Liver (tissue), 9 donors: ENCODE data around the gene TOP3A. TPM values are rescaled to one million over a fixed set of nuclear protein-coding genes. Genes with fewer than 3 reads are reported as not detected.

Experiments
- DNase-seq: peaks from one replicate; pipeline ENCODE4 v3.0.0-alpha.2; 2017; ENCODE audit warnings: low spot score
- H3K27ac ChIP-seq, 2 donors: one replicate each; pipeline ENCODE4 v1.7.0; 2013; ENCODE audit warnings: inconsistent platforms in 2 of 2, low read length in 2 of 2, control low read depth in 1 of 2, low read depth in 1 of 2, mild to moderate bottlenecking in 1 of 2
- H3K27me3 ChIP-seq, 4 donors: one replicate each; pipeline versions ENCODE4 v1.6.1 to v1.7.0; 2013; ENCODE audit warnings: low read length in 3 of 4, inconsistent platforms in 1 of 4, mild to moderate bottlenecking in 1 of 4, moderate library complexity in 1 of 4; ENCODE audit not compliant: control insufficient read depth in 4 of 4, insufficient read depth in 4 of 4
- H3K36me3 ChIP-seq, 4 donors: one replicate each; pipeline versions ENCODE4 v1.6.1 to v1.7.0; 2013; ENCODE audit warnings: low read length in 3 of 4, mild to moderate bottlenecking in 3 of 4, low read depth in 1 of 4, moderate library complexity in 1 of 4; ENCODE audit not compliant: control insufficient read depth in 4 of 4, insufficient read depth in 3 of 4
- H3K4me1 ChIP-seq, 4 donors: one replicate each; pipeline versions ENCODE4 v1.6.1 to v1.7.0; 2013; ENCODE audit warnings: low read length in 3 of 4, mild to moderate bottlenecking in 3 of 4, moderate library complexity in 1 of 4; ENCODE audit not compliant: control insufficient read depth in 4 of 4, insufficient read depth in 4 of 4
- H3K4me3 ChIP-seq, 3 donors: one replicate each; pipeline versions ENCODE4 v1.6.1 to v1.7.0; 2013; ENCODE audit warnings: low read length in 3 of 3, control low read depth in 1 of 3, low read depth in 1 of 3, mild to moderate bottlenecking in 1 of 3
- H3K9ac ChIP-seq, 2 donors: one replicate each; pipeline ENCODE4 v1.7.0; 2013; ENCODE audit warnings: low read length in 2 of 2, mild to moderate bottlenecking in 2 of 2, moderate library complexity in 2 of 2, control low read depth in 1 of 2, low read depth in 1 of 2
- H3K9me3 ChIP-seq, 4 donors: one replicate each; pipeline versions ENCODE4 v1.6.1 to v1.7.0; 2013; ENCODE audit warnings: low read length in 3 of 4; ENCODE audit not compliant: control insufficient read depth in 4 of 4
- CTCF ChIP-seq: fragments of 150-350 bp; IDR thresholded peaks from 2 replicates; pipeline ENCODE4 v1.5.1; 2017; ENCODE audit warnings: improper control_type of control experiment, low read depth, low read length; ENCODE audit not compliant: missing input control
- FOXA1 ChIP-seq: IDR thresholded peaks from 2 replicates; pipeline ENCODE4 v1.6.1; 2016; ENCODE audit warnings: antibody characterized with exemption
- GABPA ChIP-seq, 2 donors: IDR thresholded peaks in 1 of 2; conservative IDR thresholded peaks in 1 of 2; 2 replicates each; pipeline ENCODE4 v1.6.1; 2016; ENCODE audit warnings: antibody characterized with exemption in 2 of 2, mild to moderate bottlenecking in 1 of 2, moderate library complexity in 1 of 2
- HNF4A ChIP-seq, 2 donors: conservative IDR thresholded peaks; 2 replicates each; pipeline ENCODE4 v1.6.1; 2016; ENCODE audit warnings: antibody characterized with exemption in 2 of 2, mild to moderate bottlenecking in 2 of 2
- JUND ChIP-seq, 2 donors: IDR thresholded peaks; 2 replicates each; pipeline ENCODE4 v1.6.1; 2016; ENCODE audit warnings: antibody characterized with exemption in 2 of 2
- NR2F2 ChIP-seq: IDR thresholded peaks from 2 replicates; pipeline ENCODE4 v1.6.1; 2016; ENCODE audit warnings: antibody characterized with exemption
- RAD21 ChIP-seq, 2 donors: IDR thresholded peaks; 2 replicates each; pipeline ENCODE4 v1.6.1; 2016; ENCODE audit warnings: antibody characterized with exemption in 2 of 2, mild to moderate bottlenecking in 2 of 2
- REST ChIP-seq: IDR thresholded peaks from 2 replicates; pipeline ENCODE4 v1.6.1; 2016; ENCODE audit warnings: antibody characterized with exemption, mild to moderate bottlenecking
- ZBTB33 ChIP-seq: IDR thresholded peaks from 2 replicates; pipeline ENCODE4 v1.6.1; 2016; ENCODE audit warnings: antibody characterized with exemption
- WGBS: extraction: QIAGEN DNeasy Blood & Tissue Kit; methylation state at CpG from one replicate; pipeline ENCODE4 v1.1.7; 2013; 5-methylcytosine and 5-hydroxymethylcytosine counted together
- polyA plus RNA-seq, 2 donors: library from polyadenylated mRNA; stranded (reverse) in 1 of 2; unstranded in 1 of 2; fragments of 200-250 nt in 1 of 2; fragments of >200 nt in 1 of 2; fragmentation: Nextera tagmentation in 1 of 2; extraction: Ambion mirVana in 1 of 2; gene quantifications; one replicate each; pipeline versions ENCODE4 v1.2.1 to v1.2.3, GENCODE V29; 2013 to 2015
- total RNA-seq, 2 donors: library from RNA; depleted of rRNA; stranded (reverse); fragments of >200 nt; gene quantifications; one replicate each; pipeline ENCODE4 v1.2.3, GENCODE V29; 2014
- donor health status: healthy.
- donor health status: healthy.
- donor health status: healthy.
- donor health status: healthy.
- donor health status: healthy.

The TOP3A gene
- total and polyA plus RNA-seq, 4 donors = 6.6 to 37.5 (median 14.3) TPM

GRCh38 chr17:18323507-18324139, 8.8 kb upstream of the TOP3A start:
- Histone ChIP-seq H3K4me1 (peaks cover 0 to 22% (median 9%) of the 10 kb centered on the region in 4 donors), H3K27me3 (no peaks in the 10 kb centered on the region), H3K27ac (peak overlapping the region in 1 of 2 donors; percentile 24), H3K36me3 (peaks cover 10 to 35% (median 16%) of the 10 kb centered on the region in 4 donors), H3K4me3 (no peak overlapping the region), H3K9ac (no peak overlapping the region), H3K9me3 (no peaks in the 10 kb centered on the region)
- WGBS = 82% methylated on average over 16 of the region's 16 CpGs
- no peak for TF ChIP-seq HNF4A (conservative IDR thresholded peaks at IDR 0.05)
- TF ChIP-seq RAD21 (IDR thresholded peaks at IDR 0.05) = no peak
- no peak for TF ChIP-seq FOXA1
- no peak for TF ChIP-seq CTCF
- TF ChIP-seq NR2F2 = no peak
- TF ChIP-seq GABPA (IDR thresholded peaks at IDR 0.05 in 1 of 2, conservative IDR thresholded peaks at IDR 0.05 in 1 of 2) = no peak
- TF ChIP-seq JUND (IDR thresholded peaks at IDR 0.05) = no peak
- no peak for TF ChIP-seq REST
- DNase-seq = no peak

- H3K9ac ChIP-seq = no peak overlapping the region
- H3K4me3 ChIP-seq = no peak overlapping the region
- 55% methylated on average over 3 of the region's 3 CpGs for WGBS
- peak overlapping the region in 1 of 2 donors; percentile 24 for H3K27ac ChIP-seq
- TF ChIP-seq ZBTB33 = no peak
- TF ChIP-seq RAD21 (IDR thresholded peaks at IDR 0.05) = peak; percentile 43 to 62
- peak; percentile 14 for TF ChIP-seq CTCF
- H3K4me1 ChIP-seq = peaks cover 1 to 28% (median 13%) of the 10 kb centered on the region in 4 donors
- no peak for DNase-seq
- no peaks in the 10 kb centered on the region for H3K9me3 ChIP-seq
- no peaks in the 10 kb centered on the region for H3K27me3 ChIP-seq
- peaks cover 5 to 29% (median 12%) of the 10 kb centered on the region in 4 donors for H3K36me3 ChIP-seq
These were observed 8.2 kb upstream of the TOP3A start for GRCh38 chr17:18323007-18323406.
